Liver (tissue), 3 donors: ENCODE results near the gene SLIT3.

ENCODE experiments used
- JUND ChIP-seq, 2 donors: IDR thresholded peaks; 2 replicates each; pipeline ENCODE4 v1.6.1; 2016; ENCODE audit warnings: antibody characterized with exemption in 2 of 2
- YY1 ChIP-seq: IDR thresholded peaks from 2 replicates; pipeline ENCODE4 v1.6.1; 2016; ENCODE audit warnings: antibody characterized with exemption, mild to moderate bottlenecking
- TF ChIP-seq, protein P1 (sequence below): IDR thresholded peaks from 2 replicates; pipeline ENCODE4 v1.6.1; 2016; ENCODE audit warnings: antibody characterized with exemption
- TF ChIP-seq, protein P2 (sequence below): fragments of 150-350 bp; IDR thresholded peaks from 2 replicates; pipeline ENCODE4 v1.5.1; 2017; ENCODE audit warnings: improper control_type of control experiment, low read depth, low read length; ENCODE audit not compliant: missing input control
- TF ChIP-seq, protein P3 (sequence below): IDR thresholded peaks from 2 replicates; pipeline ENCODE4 v1.6.1; 2016; ENCODE audit warnings: antibody characterized with exemption, mild to moderate bottlenecking
- TF ChIP-seq, protein P4 (sequence below): IDR thresholded peaks from 2 replicates; pipeline ENCODE4 v1.6.1; 2016; ENCODE audit warnings: antibody characterized with exemption
- donor health status: healthy.
- donor health status: healthy.

DNA sequence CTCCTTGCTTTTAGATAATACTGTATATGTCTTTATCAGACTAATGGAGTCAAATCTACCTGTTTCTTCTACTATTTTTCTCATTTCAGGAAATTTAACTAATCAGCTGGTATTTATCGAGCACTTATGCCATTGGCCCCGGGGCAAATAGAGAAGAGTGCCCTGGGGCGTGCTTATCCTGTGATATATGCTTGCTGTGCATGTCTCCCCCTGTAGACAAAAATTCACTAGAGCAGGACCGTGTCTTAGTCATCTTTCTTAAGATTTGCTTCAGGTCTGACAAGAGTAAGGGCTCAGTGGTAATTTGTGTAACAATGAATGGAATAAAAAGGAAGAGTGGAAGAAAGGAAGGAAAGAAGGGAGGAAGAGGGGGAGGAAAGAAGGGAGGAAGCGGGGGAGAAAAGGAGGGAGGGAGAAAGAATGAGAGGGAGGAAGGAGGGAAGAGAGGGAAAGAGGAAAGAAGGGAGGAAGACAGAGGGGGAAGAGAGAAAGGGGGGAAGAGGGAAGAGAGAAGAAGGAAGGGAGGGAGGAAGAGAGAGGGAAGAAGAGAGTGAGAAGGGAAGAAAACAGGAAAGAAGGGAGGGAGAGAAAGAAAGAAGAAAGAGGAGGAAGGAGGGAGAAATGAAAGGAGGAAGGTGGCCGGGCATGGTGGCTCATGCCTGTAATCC lies 426.1 kb downstream of the SLIT3 start:
- TF ChIP-seq, protein P1, sequence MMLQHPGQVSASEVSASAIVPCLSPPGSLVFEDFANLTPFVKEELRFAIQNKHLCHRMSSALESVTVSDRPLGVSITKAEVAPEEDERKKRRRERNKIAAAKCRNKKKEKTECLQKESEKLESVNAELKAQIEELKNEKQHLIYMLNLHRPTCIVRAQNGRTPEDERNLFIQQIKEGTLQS, result no peak
- TF ChIP-seq, protein P2, sequence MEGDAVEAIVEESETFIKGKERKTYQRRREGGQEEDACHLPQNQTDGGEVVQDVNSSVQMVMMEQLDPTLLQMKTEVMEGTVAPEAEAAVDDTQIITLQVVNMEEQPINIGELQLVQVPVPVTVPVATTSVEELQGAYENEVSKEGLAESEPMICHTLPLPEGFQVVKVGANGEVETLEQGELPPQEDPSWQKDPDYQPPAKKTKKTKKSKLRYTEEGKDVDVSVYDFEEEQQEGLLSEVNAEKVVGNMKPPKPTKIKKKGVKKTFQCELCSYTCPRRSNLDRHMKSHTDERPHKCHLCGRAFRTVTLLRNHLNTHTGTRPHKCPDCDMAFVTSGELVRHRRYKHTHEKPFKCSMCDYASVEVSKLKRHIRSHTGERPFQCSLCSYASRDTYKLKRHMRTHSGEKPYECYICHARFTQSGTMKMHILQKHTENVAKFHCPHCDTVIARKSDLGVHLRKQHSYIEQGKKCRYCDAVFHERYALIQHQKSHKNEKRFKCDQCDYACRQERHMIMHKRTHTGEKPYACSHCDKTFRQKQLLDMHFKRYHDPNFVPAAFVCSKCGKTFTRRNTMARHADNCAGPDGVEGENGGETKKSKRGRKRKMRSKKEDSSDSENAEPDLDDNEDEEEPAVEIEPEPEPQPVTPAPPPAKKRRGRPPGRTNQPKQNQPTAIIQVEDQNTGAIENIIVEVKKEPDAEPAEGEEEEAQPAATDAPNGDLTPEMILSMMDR, result no peak
- TF ChIP-seq JUND (IDR thresholded peaks at IDR 0.05) (no peak), YY1 (no peak)
- TF ChIP-seq, protein P3, sequence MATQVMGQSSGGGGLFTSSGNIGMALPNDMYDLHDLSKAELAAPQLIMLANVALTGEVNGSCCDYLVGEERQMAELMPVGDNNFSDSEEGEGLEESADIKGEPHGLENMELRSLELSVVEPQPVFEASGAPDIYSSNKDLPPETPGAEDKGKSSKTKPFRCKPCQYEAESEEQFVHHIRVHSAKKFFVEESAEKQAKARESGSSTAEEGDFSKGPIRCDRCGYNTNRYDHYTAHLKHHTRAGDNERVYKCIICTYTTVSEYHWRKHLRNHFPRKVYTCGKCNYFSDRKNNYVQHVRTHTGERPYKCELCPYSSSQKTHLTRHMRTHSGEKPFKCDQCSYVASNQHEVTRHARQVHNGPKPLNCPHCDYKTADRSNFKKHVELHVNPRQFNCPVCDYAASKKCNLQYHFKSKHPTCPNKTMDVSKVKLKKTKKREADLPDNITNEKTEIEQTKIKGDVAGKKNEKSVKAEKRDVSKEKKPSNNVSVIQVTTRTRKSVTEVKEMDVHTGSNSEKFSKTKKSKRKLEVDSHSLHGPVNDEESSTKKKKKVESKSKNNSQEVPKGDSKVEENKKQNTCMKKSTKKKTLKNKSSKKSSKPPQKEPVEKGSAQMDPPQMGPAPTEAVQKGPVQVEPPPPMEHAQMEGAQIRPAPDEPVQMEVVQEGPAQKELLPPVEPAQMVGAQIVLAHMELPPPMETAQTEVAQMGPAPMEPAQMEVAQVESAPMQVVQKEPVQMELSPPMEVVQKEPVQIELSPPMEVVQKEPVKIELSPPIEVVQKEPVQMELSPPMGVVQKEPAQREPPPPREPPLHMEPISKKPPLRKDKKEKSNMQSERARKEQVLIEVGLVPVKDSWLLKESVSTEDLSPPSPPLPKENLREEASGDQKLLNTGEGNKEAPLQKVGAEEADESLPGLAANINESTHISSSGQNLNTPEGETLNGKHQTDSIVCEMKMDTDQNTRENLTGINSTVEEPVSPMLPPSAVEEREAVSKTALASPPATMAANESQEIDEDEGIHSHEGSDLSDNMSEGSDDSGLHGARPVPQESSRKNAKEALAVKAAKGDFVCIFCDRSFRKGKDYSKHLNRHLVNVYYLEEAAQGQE, result no peak
- TF ChIP-seq, protein P4, sequence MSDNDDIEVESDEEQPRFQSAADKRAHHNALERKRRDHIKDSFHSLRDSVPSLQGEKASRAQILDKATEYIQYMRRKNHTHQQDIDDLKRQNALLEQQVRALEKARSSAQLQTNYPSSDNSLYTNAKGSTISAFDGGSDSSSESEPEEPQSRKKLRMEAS, result no peak
